Inferior parietal cortex (tissue), 1 donor: ENCODE measurements around the gene CPA4.
"Not testable (repeated sequence)": the region's sequence is repeated elsewhere in the genome, so short reads cannot be mapped to it uniquely, and the experiment has no call there.

ENCODE experiments used
- DNase-seq: peaks from one replicate; pipeline ENCODE4 v3.0.0-alpha.2; 2016; ENCODE audit errors: extremely low spot score

CPA4 gene

GRCh38 chr7:130301501-130302020 is 8.6 kb downstream of the CPA4 start:
- DNase-seq, result no peak

DNA sequence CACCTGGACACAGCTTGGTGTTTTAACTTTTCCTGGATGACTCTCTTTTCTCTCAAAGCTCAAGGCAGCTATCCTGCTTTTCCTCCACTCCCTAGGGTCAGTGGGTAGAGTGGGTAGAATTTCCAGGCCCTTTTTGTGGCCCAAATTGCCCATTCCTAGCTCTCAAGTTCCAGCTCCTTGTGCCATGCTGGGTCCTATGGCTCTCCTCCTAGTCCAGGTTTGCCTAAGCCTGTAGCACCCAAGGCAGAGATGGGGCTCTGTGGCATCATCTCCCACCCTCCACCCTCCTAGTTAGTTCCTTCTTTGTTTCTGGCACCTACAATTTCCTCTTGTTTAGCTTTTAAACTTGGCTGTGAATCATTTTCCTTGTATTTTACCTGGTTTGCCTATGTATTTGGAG is 9.7 kb downstream of the CPA4 start:
- no peak for DNase-seq

DNA sequence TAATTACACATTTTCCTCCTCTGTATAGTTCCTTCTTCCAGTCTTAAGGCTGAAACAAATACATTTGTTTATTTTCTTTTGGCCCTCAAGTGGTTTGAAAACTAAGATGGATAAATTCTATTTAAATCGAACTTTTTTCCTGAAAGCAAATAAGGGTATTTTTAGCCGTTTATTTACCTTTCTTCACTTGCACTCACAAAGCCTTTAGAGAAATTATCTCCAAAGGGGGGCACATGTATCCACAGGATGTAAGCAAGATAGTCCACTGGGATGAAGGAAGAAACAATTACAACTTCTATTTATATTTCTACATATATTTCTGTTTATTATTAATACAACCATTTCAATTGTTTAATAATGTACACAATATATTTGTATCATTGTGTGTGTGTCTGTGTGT is 10.2 kb downstream of the CPA4 start:
- no peak for DNase-seq

- no peak for DNase-seq
Measured at GRCh38 chr7:130303551-130303950, 10.6 kb downstream of the CPA4 start.

- no peak for DNase-seq
Measured at GRCh38 chr7:130303982-130304381, 11.0 kb downstream of the CPA4 start.

DNA sequence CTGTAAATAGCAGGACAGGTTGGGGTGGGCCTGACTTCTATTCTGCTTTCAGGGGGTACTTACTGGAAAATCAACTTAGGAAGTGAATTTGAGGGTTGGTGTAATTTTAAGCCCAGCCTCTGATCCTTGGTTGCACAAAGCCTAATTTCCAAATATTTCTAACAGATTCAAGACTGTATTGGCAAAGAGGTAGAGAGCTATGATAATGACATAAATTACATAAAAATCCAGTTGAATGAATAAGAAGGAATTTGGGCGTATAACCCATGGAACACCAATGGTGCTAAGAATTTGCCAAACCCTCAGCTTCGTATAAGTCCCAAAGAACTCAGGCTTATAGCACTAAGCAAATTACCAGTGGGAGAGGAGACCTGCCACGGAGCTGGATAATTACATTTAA is 11.9 kb downstream of the CPA4 start:
- DNase-seq, result no peak

GRCh38 chr7:130305433-130306042 is 12.6 kb downstream of the CPA4 start:
- no peak for DNase-seq

DNA sequence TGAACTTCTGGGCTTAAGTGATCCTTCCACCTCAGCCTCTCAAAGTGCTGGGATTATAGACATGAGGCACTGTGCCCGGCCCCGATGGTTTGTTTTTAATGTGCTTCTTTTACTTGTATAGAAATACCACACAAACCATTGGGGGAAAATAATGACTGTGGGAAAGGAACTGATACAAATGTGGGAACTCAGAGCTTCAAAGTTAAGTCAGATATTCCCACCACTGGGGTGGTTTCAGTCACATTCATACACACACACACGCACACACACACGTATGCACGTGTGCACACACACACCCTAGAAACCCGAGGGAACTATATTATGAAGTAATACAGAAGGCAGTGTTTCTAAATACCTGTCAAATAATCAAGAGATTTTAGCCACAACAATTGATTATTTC is 17.0 kb downstream of the CPA4 start:
- no peak for DNase-seq

DNA sequence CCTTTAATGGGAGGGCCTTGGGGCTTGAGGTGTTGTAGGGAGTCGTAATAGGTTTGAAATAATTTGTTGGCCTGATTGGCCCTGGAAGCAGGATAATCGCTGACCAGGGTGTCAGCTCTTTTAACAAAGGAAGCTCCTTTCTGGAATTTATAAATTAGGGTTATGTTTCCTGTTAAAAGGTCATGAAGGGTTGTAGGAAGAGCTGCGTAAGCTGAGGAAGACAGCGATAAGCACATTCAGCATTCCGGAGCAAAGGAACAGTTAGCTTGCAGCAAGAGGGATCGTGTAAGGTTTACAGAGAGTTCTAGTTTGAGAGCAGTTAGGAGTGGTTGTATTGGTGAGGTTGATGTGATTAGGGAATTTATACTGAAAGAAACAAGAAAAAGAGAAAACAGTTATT is 21.3 kb downstream of the CPA4 start:
- DNase-seq, result no peak

DNA sequence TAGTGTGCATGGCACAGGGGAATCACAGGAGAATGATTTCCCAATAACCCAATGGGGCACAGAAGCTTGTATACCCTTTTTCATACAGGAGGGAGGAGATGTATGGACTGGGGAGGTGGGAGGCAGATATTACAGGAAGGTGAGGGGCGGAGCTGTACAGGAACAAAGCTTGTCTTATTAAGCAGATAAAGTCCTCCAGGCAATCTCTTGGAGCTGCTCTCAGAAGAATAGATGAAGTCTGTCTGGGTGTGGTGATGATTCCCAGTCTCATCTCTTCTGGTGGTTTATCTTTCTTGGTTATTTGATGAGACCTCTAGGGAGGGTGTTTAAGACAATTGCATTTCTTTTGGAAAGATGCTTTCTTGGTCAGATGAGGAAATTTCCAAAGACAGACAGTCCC is 26.6 kb downstream of the CPA4 start:
- DNase-seq, result no peak

DNA sequence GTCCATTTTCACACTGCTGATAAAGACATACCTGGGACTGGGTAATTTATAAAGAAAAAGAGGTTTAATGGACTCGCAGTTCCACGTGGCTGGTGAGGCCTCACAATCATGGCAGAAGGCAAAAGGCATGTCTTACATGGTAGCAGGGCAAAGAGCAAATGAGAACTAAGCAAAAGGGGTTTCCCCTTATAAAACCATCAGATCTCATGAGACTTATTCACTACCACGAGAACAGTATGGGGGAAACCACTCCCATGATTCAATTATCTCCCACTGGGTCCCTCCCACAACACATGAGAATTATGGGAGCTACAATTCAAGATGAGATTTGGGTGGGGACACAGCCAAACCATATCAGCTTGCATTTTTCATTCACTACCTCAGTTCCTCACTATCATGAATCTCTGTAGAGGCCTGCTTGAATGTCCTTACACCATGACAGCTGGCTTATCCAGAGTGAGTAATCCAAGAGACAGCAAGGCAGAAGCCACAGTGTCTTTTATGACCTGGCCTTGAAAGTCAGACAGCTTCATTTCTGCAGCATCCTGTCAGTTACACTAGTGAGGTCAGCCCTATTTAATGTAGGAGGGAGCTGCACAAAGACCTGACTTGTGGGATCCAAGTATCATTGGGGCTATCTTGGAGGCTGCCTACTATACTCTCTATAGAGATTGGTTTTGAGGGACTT is 28.7 kb downstream of the CPA4 start:
- not testable (repeated sequence) for DNase-seq

GRCh38 chr7:130322615-130323014 is 29.7 kb downstream of the CPA4 start:
- no peak for DNase-seq

- no peak for DNase-seq
Measured at GRCh38 chr7:130324306-130324943, 31.5 kb downstream of the CPA4 start.

DNA sequence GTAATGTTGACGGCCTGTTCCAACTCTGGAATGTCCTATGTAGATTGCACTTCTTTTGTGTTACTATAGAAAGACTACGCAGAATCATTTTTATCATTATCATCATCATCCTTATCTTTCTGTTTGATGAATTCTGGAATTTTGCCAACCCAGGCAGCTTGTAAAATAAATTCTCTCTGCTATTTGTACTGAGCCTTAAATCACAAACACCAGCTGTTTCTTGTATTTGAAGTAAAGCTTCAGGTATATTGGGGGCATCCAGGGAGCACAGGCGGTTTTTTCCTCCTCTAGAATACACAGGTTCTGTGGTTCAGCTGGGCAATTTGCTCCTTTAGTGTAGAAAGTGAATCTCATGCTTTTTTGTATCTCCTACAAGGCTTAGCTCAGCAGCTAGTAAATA is 36.7 kb downstream of the CPA4 start:
- DNase-seq, result no peak

DNA sequence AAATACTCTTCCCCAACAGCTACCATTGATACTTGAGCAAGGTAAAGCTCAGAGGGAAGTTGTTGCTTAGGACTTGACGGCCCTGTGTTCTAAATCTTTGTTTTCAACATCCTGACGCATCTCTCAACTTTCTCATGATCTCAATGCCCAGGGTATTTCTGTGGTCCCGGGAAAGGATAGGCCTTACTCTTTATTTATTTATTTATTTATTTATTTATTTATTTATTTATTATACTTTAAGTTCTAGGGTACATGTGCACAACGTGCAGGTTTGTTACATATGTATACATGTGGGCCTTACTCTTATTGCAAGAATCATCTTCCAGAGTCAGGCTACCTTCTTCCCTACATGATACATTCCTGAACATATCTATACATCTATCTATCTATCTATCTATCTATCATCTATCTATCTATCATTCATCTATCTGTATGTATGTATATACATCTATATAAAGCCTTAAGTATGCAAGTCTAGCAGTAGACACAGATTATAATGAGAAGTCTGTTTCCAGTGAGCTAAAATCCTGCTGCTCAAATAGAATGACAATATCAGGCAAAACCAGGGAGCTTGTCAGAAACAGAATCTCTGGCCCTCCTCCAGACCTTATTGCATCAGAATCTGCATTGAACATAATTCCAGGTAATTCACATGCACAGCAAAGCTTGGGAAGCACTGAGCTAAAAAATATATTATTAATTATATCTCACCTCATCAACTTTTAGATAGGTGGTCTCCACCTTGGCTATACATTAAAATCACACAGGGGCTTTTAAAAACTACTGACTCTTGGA is 39.5 kb downstream of the CPA4 start:
- DNase-seq, result no peak

DNA sequence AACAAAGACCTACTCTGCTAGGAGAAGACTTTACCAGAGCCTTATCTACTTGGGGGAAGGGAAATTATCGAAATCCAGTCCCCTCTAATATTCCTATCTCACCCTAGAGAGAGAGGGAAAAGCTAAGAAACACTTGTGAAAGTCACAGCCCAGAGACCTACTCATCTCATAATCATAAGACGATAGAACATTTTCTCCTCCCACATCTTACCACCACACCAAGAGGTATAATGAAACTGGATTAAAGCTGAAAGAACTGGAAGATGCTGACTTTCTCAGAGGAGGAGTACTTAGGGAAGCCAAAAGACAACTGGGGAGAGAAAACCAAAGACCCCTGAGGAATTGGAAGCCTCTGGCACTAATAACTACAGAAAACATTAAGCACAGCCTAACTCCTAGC is 40.9 kb downstream of the CPA4 start:
- DNase-seq, result no peak

GRCh38 chr7:130334274-130334673 is 41.3 kb downstream of the CPA4 start:
- DNase-seq, result no peak

DNA sequence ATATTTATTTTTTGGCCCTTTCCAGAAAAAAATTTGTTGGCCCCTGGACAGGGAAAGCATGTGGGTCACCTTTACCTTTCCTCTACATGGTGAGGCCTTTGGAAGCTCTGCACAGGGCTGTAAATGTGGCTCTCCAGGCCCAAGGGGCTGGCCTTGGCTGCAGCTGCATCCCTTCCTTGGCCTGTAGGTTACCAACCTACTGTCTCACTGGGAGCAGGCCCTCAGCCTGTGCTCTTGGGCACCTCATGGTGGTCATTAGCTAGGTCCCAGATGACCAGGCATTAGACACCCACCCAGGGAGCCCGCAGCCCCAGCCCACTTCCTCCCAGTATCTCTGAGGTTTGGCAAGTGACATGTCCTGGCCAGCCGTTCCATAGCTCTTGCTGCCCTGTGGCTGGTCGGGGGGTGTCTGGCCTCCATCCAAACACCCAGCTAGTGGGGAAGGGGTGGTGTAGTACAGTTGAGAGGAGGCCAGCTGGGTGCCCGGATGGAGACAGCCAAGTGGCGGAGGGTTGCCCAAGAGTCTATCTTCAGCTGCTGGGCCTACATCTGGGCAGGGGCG is 44.5 kb downstream of the CPA4 start:
- DNase-seq, result no peak

- DNase-seq, result no peak
Measured at GRCh38 chr7:130338233-130338632, 45.3 kb downstream of the CPA4 start.

GRCh38 chr7:130341882-130342281 is 48.9 kb downstream of the CPA4 start:
- no peak for DNase-seq

- DNase-seq, result no peak
Measured at GRCh38 chr7:130342701-130343380, 49.9 kb downstream of the CPA4 start.
